Choroid plexus epithelial cell (primary cell): ENCODE results near the gene NEURL3.

Experiments
- DNase-seq: peaks from one replicate; pipeline ENCODE4 v3.0.0-alpha.2; 2010; ENCODE audit warnings: low read depth
- H3K4me3 ChIP-seq: 2 replicates; pipeline ENCODE4 v1.5.1; 2011; ENCODE audit warnings: low read depth, mild to moderate bottlenecking, control low read depth, low read length, moderate library complexity
- TF ChIP-seq, protein P1 (sequence below): conservative IDR thresholded peaks from 2 replicates; pipeline ENCODE4 v1.5.1; 2011; ENCODE audit warnings: low read depth, mild to moderate bottlenecking, control low read depth, inconsistent platforms, low read length, moderate library complexity

Gene NEURL3

DNA sequence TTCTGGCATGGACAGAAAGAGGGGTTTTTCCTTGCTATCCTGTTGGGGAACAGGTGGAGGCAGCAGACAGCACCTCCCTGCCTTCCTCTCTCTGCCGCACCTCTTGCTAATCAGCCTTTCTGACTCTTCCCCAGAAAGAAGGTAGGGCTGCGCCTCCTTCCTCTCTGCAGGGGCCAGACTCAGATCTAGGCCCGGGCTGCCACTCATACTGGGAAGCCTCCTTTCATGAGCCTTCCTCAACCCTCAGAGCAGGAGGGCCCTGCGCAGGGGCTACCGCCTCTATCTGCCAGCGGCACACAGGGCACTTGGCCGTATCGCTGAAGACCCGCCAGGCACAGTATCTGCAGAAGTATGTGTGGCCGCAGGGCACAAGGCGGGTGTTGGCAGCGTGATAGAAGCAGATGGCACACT is 7.1 kb downstream of the NEURL3 start:
- H3K4me3 ChIP-seq = no peak overlapping the region
- DNase-seq = no peak
- TF ChIP-seq, protein P1, sequence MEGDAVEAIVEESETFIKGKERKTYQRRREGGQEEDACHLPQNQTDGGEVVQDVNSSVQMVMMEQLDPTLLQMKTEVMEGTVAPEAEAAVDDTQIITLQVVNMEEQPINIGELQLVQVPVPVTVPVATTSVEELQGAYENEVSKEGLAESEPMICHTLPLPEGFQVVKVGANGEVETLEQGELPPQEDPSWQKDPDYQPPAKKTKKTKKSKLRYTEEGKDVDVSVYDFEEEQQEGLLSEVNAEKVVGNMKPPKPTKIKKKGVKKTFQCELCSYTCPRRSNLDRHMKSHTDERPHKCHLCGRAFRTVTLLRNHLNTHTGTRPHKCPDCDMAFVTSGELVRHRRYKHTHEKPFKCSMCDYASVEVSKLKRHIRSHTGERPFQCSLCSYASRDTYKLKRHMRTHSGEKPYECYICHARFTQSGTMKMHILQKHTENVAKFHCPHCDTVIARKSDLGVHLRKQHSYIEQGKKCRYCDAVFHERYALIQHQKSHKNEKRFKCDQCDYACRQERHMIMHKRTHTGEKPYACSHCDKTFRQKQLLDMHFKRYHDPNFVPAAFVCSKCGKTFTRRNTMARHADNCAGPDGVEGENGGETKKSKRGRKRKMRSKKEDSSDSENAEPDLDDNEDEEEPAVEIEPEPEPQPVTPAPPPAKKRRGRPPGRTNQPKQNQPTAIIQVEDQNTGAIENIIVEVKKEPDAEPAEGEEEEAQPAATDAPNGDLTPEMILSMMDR = no peak

- DNase-seq = no peak
- no peak overlapping the region for H3K4me3 ChIP-seq
- TF ChIP-seq, protein P1 = no peak
These were observed 9.1 kb downstream of the NEURL3 start for GRCh38 chr2:96495982-96496629.

DNA sequence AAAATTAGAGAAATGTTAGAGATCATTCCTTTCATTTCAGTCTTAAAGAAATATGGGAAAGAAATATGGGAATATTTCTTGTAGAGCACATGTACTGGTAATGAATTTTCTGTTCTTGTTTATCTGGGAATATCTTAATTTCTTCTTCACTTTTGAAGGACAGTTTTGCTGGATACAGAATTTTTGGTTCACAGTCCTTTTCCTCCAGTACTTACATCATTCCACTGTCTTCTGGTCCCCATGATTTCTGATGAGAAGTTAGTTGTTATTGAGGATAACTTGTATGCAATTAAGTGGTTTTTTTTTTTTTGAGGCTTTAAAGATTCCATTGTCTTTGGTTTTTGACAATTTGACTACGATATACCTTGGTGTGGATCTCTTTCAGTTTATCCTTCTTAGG is 11.0 kb downstream of the NEURL3 start:
- DNase-seq = no peak
- TF ChIP-seq, protein P1 = no peak
- no peak overlapping the region for H3K4me3 ChIP-seq

DNA sequence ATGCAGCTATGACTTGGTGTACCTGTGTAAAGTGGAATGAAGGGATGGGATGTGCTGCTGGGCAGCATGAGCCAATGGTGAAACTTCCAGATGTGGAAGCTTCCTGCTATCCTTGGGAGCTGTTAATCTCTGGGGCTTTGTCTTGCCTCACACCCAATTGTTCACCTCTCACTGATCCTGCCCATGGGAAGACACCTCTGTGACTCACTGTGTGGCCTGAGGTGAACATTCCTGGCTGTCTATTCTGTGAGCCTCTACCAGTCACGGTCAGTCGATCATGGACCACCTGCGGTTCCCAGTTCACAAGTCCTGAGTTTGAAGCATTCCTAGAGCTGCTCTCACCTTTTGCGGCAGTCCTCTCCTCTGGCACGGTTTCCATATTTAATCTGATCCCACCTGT is 12.1 kb downstream of the NEURL3 start:
- DNase-seq = no peak
- TF ChIP-seq, protein P1 = no peak
- no peak overlapping the region for H3K4me3 ChIP-seq

- H3K4me3 ChIP-seq = no peak overlapping the region
- TF ChIP-seq, protein P1 = no peak
- no peak for DNase-seq
These were observed 13.2 kb downstream of the NEURL3 start for GRCh38 chr2:96491860-96492497.

DNA sequence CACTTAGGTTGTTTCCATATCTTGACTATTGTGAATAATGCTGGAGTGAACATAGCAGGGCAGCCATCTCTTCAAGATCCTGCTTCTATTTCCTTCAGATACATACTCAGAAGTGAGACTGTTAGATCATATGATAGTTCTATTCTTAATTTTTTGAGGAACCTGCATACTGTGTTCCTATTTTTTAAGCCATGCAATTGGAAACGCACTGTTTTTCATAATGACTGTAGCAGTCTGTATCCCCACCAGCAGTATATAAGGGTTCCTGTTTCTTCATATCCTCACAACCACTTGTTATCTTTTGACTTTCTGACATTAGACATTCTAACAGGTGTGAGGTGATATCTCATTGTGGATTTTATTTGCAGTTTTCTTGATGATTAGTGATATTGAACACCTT is 15.5 kb downstream of the NEURL3 start:
- H3K4me3 ChIP-seq = no peak overlapping the region
- TF ChIP-seq, protein P1 = no peak
- DNase-seq = no peak

DNA sequence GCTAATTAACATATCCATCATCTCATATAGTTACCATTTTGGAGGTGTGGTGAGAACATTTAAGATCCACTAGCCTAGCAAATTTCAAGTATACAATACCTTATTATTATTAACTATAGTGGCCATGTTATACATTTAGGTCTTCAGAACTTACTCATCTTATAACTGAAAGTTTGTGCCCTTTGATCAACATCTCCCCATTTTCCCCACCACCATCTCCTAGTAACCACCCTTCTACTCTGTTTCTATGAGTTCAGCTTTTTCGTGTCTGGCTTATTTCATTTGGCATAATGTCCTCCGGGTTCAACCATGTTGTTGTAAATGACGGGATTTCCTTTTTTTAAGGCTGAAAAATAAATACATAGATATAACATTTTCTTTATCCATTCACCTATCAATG is 15.9 kb downstream of the NEURL3 start:
- H3K4me3 ChIP-seq = no peak overlapping the region
- TF ChIP-seq, protein P1 = no peak
- no peak for DNase-seq
